ENCODE results near the gene TMTC2.

Gene TMTC2

DNA sequence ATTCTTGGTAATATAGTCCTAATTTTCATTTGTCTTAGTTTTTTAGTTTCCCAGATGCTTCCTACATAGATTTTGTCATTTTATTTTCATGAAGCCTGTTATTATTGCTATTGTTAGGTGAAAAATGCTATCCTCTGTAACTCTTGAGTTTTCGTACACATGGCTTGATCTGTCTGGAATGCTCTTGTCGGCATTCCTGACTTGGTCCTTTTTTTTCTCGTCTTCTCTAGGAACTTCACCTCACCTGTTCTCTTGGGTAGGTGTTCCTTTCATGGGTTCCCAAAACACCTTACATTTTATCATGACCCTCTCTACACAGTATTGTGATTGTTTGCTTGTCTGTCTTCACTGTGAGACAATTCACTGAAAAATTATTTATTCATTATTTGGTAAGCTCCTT, 267.4 kb downstream of the TMTC2 start:
- DNase-seq (ENCODE audit: low spot score) = no peak

- DNase-seq (ENCODE audit: low spot score) = no peak
These were observed 267.9 kb downstream of the TMTC2 start for GRCh38 chr12:82954572-82954971.

- DNase-seq (ENCODE audit: low spot score) = no peak
These were observed 268.3 kb downstream of the TMTC2 start for GRCh38 chr12:82955043-82955442.

GRCh38 chr12:82958966-82959365, 272.3 kb downstream of the TMTC2 start:
- DNase-seq (ENCODE audit: low spot score) = no peak

- no peak for DNase-seq (ENCODE audit: low spot score)
These were observed 273.1 kb downstream of the TMTC2 start for GRCh38 chr12:82959821-82960220.

DNA sequence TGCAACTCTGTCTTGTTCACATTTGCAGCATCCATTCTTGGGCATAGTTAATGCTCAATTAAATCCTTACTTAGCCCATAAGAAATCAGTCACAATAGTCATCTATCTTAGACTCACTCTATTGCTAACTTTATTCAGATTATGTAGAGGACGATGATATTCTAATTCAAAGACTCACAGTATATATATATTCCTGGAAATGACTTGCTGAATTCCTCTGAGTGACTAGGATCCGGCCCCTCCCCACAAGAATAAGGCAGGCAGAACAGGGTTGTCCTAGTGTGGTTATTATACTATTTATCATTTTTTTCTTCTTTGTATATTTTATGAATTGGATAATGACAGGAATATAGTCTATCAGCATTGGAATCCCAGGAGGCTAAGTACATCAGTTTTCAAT, 275.1 kb downstream of the TMTC2 start:
- no peak for DNase-seq (ENCODE audit: low spot score)

- DNase-seq (ENCODE audit: low spot score) = no peak
These were observed 277.2 kb downstream of the TMTC2 start for GRCh38 chr12:82963956-82964355.

GRCh38 chr12:82964446-82964845, 277.7 kb downstream of the TMTC2 start:
- DNase-seq (ENCODE audit: low spot score) = no peak

GRCh38 chr12:82966001-82966559, 279.4 kb downstream of the TMTC2 start:
- no peak for DNase-seq (ENCODE audit: low spot score)

- no peak for DNase-seq (ENCODE audit: low spot score)
These were observed 282.1 kb downstream of the TMTC2 start for GRCh38 chr12:82968631-82969367.

GRCh38 chr12:82970614-82971013, 283.9 kb downstream of the TMTC2 start:
- no peak for DNase-seq (ENCODE audit: low spot score)

DNA sequence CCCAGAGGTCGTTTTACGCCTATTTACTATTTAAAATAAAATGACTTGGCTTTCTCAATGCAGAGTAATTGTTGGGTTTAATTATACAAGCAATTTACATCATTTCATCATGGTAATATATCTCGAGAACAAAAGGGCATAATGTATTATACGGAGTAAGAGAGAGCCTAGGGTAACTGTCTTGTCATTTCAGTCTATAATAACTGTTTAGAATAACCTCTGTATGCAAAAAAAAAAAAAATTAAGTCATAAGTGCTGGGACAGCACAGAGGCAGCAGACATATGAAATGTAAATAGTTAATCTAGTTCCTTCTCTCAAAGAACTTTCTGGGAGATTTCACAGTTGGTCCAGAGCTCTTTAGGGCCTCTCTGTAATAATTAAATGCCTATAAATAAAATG, 284.9 kb downstream of the TMTC2 start:
- no peak for DNase-seq (ENCODE audit: low spot score)

- no peak for DNase-seq (ENCODE audit: low spot score)
These were observed 285.9 kb downstream of the TMTC2 start for GRCh38 chr12:82972624-82973023.

DNA sequence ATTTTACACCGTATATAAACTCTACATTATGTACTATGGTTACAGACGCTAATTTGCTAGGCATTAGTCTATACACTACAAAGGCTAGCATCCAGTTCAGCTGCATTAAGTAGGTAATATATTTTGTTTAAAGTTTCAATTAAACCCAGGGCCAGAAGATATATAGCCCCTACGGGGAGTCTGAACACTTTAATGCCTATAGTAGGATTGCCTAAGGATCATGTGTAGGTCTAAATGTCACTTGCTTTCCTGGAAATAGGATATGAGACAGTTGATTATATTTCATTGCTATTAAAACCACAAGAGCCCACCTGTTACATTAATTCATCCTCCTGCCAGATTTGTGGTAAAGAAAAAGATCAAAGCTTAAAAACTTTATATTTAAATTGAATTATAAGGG, 286.9 kb downstream of the TMTC2 start:
- no peak for DNase-seq (ENCODE audit: low spot score)

GRCh38 chr12:82981150-82981549, 294.4 kb downstream of the TMTC2 start:
- no peak for DNase-seq (ENCODE audit: low spot score)

GRCh38 chr12:82994117-82994516, 307.4 kb downstream of the TMTC2 start:
- DNase-seq (ENCODE audit: low spot score) = no peak

DNA sequence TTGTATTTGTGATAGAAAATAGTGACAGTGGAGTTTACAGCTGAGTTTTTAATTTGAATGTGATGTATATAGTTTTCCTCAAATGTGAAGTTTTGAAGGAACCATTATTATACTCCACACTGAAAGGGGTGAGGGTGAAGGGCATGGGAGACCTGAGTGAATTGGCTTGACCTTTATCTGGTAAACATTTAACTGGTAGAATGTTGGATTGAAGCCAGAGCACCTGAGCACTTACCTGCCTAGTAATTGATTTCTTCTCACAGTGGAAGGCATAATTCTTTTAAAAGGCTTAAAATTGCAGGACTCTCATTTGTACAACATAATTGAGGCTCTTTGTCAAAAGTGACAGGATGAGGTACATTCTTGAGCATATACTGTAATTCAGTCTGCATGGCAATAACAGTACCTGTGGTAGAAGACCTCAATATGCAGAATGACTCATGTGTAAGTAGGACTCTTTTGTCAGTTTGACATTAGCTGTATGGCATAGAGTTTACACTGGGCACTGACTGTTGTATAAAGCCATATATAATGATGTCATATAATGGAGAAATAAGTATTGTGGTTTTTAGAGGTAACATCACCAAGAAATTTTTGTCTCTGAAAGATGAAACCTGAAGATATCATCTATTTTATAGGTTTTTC, 309.6 kb downstream of the TMTC2 start:
- no peak for DNase-seq (ENCODE audit: low spot score)

DNA sequence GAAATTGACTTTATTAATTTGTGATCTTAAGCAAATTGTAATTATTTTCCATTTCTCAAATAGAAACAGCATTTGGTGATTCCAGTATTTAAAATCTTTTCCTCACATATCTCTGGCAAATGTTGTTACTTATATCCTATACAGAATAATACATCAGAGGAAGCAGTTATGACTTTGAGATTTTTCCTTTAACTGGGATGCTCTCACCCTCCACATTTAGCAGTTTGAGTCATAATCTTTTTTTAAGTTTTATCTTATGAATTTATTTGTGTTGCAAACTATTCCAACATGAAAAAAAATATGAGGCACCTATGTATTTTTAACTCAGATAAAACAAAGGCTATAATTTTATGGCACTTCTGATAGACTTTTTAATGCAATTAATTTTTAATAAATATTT, 311.8 kb downstream of the TMTC2 start:
- no peak for DNase-seq (ENCODE audit: low spot score)

- DNase-seq (ENCODE audit: low spot score) = no peak
These were observed 316.3 kb downstream of the TMTC2 start for GRCh38 chr12:83003026-83003425.

DNA sequence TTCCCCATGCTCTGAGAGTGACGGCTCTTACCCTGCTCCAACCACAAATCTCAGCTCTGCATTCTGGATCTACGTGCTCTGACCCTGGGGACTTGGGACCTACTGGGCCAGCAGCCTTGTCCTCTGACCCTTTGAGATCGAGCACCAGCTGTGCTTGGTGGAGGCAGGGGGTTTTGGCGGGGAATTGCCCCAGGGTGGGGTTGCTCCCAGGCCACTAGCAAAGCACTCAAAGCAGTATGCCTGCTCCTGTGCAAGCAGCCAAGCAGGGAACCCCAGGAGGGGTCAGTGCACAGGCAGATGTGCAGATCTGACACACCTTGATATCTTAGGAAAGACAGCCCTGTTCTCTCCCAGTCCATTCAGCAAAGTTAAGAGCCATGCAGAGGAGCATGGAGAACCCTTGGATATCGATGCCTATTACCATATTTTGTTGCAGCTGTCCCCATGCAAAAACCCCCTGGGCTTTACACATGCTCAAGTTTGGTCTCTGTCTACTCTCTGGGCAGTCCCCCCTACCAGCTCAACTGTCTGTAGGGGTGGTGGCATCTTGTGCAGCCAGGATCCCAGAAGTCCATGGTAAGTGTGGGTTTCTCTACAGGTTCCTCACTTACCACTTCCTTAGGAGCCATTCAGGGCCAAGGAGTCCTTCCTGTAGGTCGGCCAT, 319.0 kb downstream of the TMTC2 start:
- no peak for DNase-seq (ENCODE audit: low spot score)

- no peak for DNase-seq (ENCODE audit: low spot score)
These were observed 322.0 kb downstream of the TMTC2 start for GRCh38 chr12:83008703-83009102.

- DNase-seq (ENCODE audit: low spot score) = no peak
These were observed 323.6 kb downstream of the TMTC2 start for GRCh38 chr12:83010169-83010804.
